Endodermal cell (in vitro differentiated cells): ENCODE measurements around the gene MAGEA3. TPM values are rescaled to one million over a fixed set of nuclear protein-coding genes. Genes with fewer than 3 reads are reported as not detected.
"Not testable (repeated sequence)": the region's sequence is repeated elsewhere in the genome, so short reads cannot be mapped to it uniquely, and the experiment has no call there.

Source experiments
- DNase-seq: peaks from one replicate; pipeline ENCODE4 v3.0.0-alpha.2; 2017
- H3K27ac ChIP-seq: 2 replicates; pipeline ENCODE4 v1.5.1; 2013; ENCODE audit warnings: mild to moderate bottlenecking, low read depth, low read length, moderate library complexity
- H3K27me3 ChIP-seq: 2 replicates; pipeline ENCODE4 v1.6.1; 2013; ENCODE audit warnings: mild to moderate bottlenecking, low read length, moderate library complexity; ENCODE audit not compliant: insufficient read depth, control insufficient read depth, poor library complexity, severe bottlenecking
- H3K36me3 ChIP-seq: 2 replicates; pipeline ENCODE4 v1.7.0; 2013; ENCODE audit warnings: mild to moderate bottlenecking, low read length, moderate library complexity; ENCODE audit not compliant: control insufficient read depth, insufficient read depth
- H3K4me1 ChIP-seq: one replicate; pipeline ENCODE4 v1.7.0; 2013; ENCODE audit warnings: low read length; ENCODE audit not compliant: control insufficient read depth, insufficient read depth
- H3K4me3 ChIP-seq: 2 replicates; pipeline ENCODE4 v1.5.1; 2013; ENCODE audit warnings: mild to moderate bottlenecking, low read length, moderate library complexity
- H3K9ac ChIP-seq: 2 replicates; pipeline ENCODE4 v1.6.1; 2013; ENCODE audit warnings: mild to moderate bottlenecking, low read length, moderate library complexity; ENCODE audit not compliant: poor library complexity, severe bottlenecking; ENCODE audit errors: extremely low read depth
- H3K9me3 ChIP-seq: 2 replicates; pipeline ENCODE4 v1.6.1; 2013; ENCODE audit warnings: mild to moderate bottlenecking, low read length, moderate library complexity; ENCODE audit not compliant: control insufficient read depth
- H3K27ac Mint-ChIP-seq: 2 replicates; pipeline ENCODE4 v1.8.0; 2020; ENCODE audit warnings: mixed read lengths
- H3K27me3 Mint-ChIP-seq: 2 replicates; pipeline ENCODE4 v1.8.0; 2021; ENCODE audit warnings: mild to moderate bottlenecking, mixed read lengths; ENCODE audit not compliant: insufficient read depth
- H3K36me3 Mint-ChIP-seq: 2 replicates; pipeline ENCODE4 v1.8.0; 2020; ENCODE audit warnings: low read depth, mixed read lengths
- H3K4me1 Mint-ChIP-seq: 2 replicates; pipeline ENCODE4 v1.8.0; 2020; ENCODE audit warnings: mixed read lengths
- H3K4me3 Mint-ChIP-seq: 2 replicates; pipeline ENCODE4 v1.8.0; 2020; ENCODE audit warnings: mild to moderate bottlenecking, moderate library complexity, mixed read lengths
- H3K9me3 Mint-ChIP-seq: 2 replicates; pipeline ENCODE4 v1.8.0; 2020; ENCODE audit warnings: mild to moderate bottlenecking, mixed read lengths
- CTCF ChIP-seq: fragments of 200-600 bp; sonication (generic); conservative IDR thresholded peaks from 2 replicates; pipeline ENCODE4 v1.5.0; 2021; ENCODE audit warnings: antibody characterized with exemption, mild to moderate bottlenecking
- WGBS, 2 experiments: methylation state at CpG; one replicate each; pipeline versions ENCODE4 v1.1.5 to v1.1.7; 2013; ENCODE audit warnings: missing lambda C conversion rate in 2 of 2, mixed read lengths in 1 of 2; ENCODE audit not compliant: insufficient coverage in 1 of 2, insufficient read length in 1 of 2; 5-methylcytosine and 5-hydroxymethylcytosine counted together
- long read RNA-seq, 4 experiments: library from polyadenylated mRNA in 2 of 4; library from RNA in 1 of 4; library from capped mRNA in 1 of 4; stranded (forward) in 3 of 4; unstranded in 1 of 4; transcript quantifications; one replicate each; pipeline ENCODE4 v2.0.0, GENCODE V29; 2020 to 2021; ENCODE audit warnings: inconsistent platforms in 1 of 4
- polyA plus RNA-seq, 2 experiments: library from polyadenylated mRNA; stranded (reverse); fragments of 50-300 nt; gene quantifications; one replicate each; pipeline ENCODE4 v1.2.3, GENCODE V29; 2013
- total RNA-seq, 2 donors: library from RNA; stranded (reverse); fragmentation: NEBNext Ultra II Directional in 1 of 2; extraction: Animal tissue kit (Norgen Biotek cat#: 25700) in 1 of 2; gene quantifications; 2 replicates in 1 of 2; 3 replicates in 1 of 2; pipeline ENCODE4 v1.2.1, GENCODE V29; 2021

Gene MAGEA3
- total RNA-seq = not detected
- polyA plus RNA-seq (2013, experiment 1 of 2) = not detected
- not detected for polyA plus RNA-seq (2013, experiment 2 of 2)
- long read RNA-seq, experiment 1 = 0 reads
- long read RNA-seq, experiment 2 = 0 reads
- long read RNA-seq, experiment 3 = 0 reads
- long read RNA-seq, experiment 4 = 0 reads

GRCh38 chrX:152697952-152698931 lies at the start of gene MAGEA3:
MAGEA3 (plus strand) TSS chrX:152698794; CDS start chrX:152700833, 2,039 bp downstream.
- H3K4me3 ChIP-seq, H3K27me3 Mint-ChIP-seq, H3K4me1 ChIP-seq: not testable (repeated sequence)

GRCh38 chrX:152652060-152652459 lies 46.5 kb upstream of the MAGEA3 start:
- no peaks in the 10 kb centered on the region for H3K27me3 Mint-ChIP-seq
- H3K4me3 Mint-ChIP-seq = no peak overlapping the region
- Histone ChIP-seq H3K9me3 (no peaks in the 10 kb centered on the region), H3K4me1 (no peaks in the 10 kb centered on the region), H3K4me3 (no peak overlapping the region), H3K27ac (no peak overlapping the region), H3K27me3 (no peaks in the 10 kb centered on the region), H3K36me3 (no peaks in the 10 kb centered on the region), H3K9ac (no peak overlapping the region)
- DNase-seq = no peak
- H3K4me1 Mint-ChIP-seq = no peaks in the 10 kb centered on the region
- no peak overlapping the region for H3K27ac Mint-ChIP-seq
- H3K9me3 Mint-ChIP-seq = peaks cover 73% of the 10 kb centered on the region
- WGBS, 2 experiments = 85 to 92% methylated on average over 4 to 6 of the region's 6 CpGs
- no peak for TF ChIP-seq CTCF
- no peaks in the 10 kb centered on the region for H3K36me3 Mint-ChIP-seq

More at GRCh38 chrX:152697952-152698931, at the start of gene MAGEA3:
- not testable (repeated sequence) for H3K36me3 Mint-ChIP-seq, H3K4me1 Mint-ChIP-seq, H3K9me3 ChIP-seq, H3K36me3 ChIP-seq, H3K27ac Mint-ChIP-seq, DNase-seq, H3K27me3 ChIP-seq, H3K9ac ChIP-seq, H3K27ac ChIP-seq, H3K4me3 Mint-ChIP-seq
- peaks cover 12% of the 10 kb centered on the region for H3K9me3 Mint-ChIP-seq
- WGBS, 2 experiments = no CpG with 5 or more reads among the region's 34 CpGs

GRCh38 chrX:152652467-152652866 lies 46.1 kb upstream of the MAGEA3 start:
- H3K27me3 ChIP-seq = no peaks in the 10 kb centered on the region
- Mint-ChIP-seq H3K27me3 (no peaks in the 10 kb centered on the region), H3K4me3 (no peak overlapping the region), H3K36me3 (no peaks in the 10 kb centered on the region), H3K4me1 (no peaks in the 10 kb centered on the region), H3K9me3 (peaks cover 71% of the 10 kb centered on the region), H3K27ac (no peak overlapping the region)
- H3K27ac ChIP-seq = no peak overlapping the region
- no peaks in the 10 kb centered on the region for H3K9me3 ChIP-seq
- DNase-seq = no peak
- TF ChIP-seq CTCF = no peak
- WGBS, 2 experiments = 92 to 97% methylated on average over 6 to 16 of the region's 16 CpGs
- H3K36me3 ChIP-seq = no peaks in the 10 kb centered on the region
- H3K9ac ChIP-seq = no peak overlapping the region
- H3K4me1 ChIP-seq = no peaks in the 10 kb centered on the region
- no peak overlapping the region for H3K4me3 ChIP-seq
